Measurements from ENCODE around the gene CNST. TPM values are rescaled to one million over a fixed set of nuclear protein-coding genes. Genes with fewer than 3 reads are reported as not detected.

CNST gene, protein sequence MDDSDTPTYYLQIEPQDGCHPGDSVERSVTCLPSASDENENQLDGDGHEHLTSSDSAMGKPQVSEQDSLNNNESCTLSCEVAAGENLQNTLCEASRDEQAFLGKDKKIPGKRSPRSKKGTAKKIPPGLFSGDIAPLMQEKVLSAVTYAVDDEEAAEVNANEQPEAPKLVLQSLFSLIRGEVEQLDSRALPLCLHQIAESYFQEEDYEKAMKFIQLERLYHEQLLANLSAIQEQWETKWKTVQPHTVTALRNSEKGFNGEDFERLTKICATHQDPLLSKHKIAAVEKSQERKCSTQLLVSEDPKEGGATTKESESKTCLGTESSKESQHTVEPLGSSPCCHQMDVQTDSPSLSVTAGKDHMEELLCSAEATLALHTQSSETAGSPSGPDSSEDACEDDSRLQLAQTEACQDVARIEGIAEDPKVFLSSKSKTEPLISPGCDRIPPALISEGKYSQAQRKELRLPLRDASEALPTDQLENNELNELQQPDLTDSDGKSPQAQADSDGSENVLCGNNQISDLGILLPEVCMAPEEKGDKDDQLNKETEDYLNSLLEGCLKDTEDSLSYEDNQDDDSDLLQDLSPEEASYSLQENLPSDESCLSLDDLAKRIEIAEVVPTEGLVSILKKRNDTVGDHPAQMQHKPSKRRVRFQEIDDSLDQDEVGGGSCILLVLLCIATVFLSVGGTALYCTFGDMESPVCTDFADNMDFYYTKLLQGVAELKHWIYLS
- 18.4 TPM for total RNA-seq
- long read RNA-seq, partial matches to known transcripts: 0 of 2 reads
- long read RNA-seq, other reads (novel, unspliced or antisense): 2 of 2 reads

DNA sequence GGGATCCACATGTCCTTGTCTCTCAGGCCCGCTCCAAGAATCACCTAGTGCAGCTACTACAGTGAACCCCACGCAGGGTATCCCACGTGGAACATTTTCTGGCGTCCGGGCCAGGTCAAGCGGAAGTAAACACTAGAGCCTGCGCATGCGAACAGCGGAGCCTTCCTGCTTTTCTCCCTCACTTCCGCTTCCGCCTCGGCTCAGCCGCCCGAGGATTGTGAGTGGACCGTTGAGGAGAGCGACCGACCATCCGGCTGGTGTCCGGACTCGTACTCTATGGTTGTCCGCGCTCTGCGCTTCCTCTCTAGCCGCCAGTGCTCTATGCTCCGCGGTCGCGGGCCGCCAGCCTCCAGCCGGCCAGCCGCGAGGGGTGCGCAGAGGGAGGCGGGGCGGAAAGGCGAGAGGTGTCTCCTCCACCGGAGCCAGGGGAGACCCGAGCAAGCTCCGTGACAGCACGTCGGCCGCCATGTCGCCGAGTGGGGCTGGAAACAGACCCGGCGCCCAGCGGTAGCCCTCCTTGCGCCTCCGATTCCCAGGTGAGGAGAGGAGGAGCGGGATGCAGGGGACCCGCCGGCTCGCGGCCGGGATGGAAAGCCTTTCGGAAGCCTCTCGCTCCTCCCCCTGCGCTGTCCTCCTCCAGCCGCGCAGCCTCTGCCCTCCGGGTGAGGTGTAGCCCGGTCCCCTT, at the start of gene CNST, which contains the start of gene TFB2M:
Gene CNST (plus strand): TSS at position 329 of the 685 bp plus-strand sequence. CDS start 25,107 bp downstream, outside the sequence.
Gene TFB2M (minus strand): TSS at position 134 of the 685 bp plus-strand sequence. CDS start 123 bp downstream, at position 11.
- peak; percentile 99 for ATAC-seq
- peak; percentile 98 for DNase-seq (ENCODE audit: missing footprints)
- intact Hi-C loops (cut with DNase I): loop anchor here (2.0 kb wide), 4 partner anchors 31 to 133 kb away; no protein-coding TSS in a partner anchor

DNA sequence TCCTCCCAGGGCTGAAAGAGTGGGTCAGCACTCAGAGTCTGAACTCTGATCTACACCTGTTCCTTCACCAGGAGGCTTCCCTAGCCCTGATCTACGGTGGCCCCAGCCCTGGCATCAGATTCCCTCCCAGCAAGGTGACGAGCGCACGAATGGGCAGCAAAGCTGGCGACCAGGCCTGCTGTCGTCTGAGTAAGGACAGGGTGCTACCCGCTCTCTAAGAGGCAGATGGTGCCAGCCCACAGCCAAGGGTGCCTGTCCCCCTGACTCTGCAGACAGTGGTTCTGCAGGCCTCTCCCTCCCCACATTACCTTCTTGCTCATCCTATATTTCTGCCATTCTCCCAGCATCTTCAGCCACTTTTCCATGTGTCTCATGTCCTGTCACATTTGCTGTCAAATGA, 48.9 kb upstream of the CNST start:
- ATAC-seq: no peak
- no peak for DNase-seq (ENCODE audit: missing footprints)
- intact Hi-C loops (cut with DNase I): no loop called here

DNA sequence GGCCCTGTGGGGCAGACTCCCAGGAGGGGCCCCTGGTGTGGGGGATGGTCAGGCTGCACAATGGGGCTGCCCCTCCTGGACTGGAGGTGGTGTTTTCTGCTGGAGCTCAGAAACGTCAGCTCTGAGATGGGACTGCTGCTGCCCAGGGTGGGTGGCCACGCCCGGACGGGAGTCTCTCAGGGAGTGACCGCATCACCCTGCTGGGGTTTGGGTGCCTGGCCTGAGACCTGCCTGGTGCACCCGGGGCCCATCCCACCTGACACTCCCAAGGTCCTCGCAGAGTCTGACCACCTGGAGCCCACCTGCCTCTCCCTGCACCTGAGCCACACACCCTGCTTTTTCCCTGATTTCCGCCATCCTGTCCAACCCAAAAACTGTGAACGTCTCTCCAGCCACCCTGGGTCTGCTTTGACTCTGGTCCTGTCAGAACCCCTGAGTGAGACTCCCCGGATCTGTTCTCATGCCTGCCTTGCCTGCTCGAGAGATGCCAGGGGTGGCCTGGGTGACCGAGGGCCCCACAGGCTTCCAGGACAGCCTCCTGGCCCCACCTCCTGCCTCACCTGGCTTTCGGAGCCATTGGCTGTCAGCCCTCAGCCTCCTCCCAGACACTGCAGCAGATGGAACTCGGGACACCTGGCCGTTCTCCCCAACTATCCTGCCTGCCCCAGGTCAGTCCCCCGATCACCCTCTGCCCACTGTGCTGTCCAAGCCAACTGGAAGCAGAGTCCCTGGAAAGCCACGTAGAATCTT, 47.6 kb upstream of the CNST start:
- ATAC-seq: no peak
- intact Hi-C loops (cut with DNase I): no loop called here
- DNase-seq (ENCODE audit: missing footprints): no peak

DNA sequence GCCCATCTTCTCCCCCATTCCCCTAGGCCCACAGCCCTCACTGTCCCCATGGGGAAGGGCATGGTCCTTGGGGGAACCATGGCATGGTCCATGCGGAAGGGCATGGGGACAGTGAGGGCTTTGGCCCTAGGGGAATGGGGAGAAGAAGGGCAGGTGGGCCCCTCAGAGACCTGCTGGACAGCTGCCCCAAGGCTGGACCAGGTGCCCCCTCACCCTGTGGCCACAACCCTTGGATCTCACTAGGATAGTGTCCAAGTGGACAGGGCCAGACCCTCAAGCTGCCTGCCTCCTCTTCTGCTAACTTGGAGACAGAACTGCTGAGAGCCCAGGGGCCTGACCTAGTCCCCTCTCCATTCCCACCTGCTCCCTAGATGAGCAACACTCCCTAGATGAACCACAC, 46.7 kb upstream of the CNST start:
- intact Hi-C loops (cut with DNase I): no loop called here
- DNase-seq (ENCODE audit: missing footprints): no peak
- no peak for ATAC-seq

DNA sequence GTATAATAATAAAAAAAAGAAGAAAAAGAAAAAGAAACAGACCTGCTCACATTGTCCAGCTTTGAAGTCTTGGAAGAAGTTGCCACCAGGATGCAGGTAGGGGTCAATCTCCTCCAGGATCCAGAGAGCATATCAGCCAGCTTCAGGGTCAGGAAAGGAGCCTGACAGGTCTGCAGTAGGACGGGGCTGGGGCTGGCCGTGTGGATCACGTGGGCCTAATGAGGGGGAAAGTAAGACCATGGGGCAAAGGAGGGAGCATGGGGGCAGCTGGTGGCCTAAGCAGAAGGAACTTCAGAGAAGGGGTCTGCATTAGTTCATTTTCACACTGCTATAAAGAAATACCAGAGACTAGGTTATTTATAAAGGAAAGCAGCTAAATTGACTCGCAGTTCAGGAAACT, 39.9 kb upstream of the CNST start:
- intact Hi-C loops (cut with DNase I): no loop called here
- no peak for DNase-seq (ENCODE audit: missing footprints)
- no peak for ATAC-seq

DNA sequence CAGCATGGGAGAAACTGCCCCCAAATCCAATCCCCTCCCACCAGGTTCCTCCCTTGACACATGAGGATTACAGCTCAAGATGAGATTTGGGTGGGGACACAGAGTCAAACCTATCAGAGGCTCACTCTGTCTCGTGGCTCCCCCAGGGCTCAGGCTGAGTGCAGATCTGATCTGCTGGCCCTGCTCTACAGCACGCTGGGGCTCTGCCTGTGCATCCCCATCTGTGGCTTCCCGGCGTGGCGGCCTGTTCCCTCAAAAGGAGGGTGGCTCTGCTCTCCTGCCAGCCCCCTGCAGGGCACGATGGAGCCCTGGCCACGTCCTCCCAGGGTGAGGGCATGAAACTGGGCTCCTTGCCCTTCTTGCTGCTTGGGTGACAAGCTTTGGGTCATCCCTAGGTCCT, 39.3 kb upstream of the CNST start:
- ATAC-seq (no peak), DNase-seq (ENCODE audit: missing footprints) (no peak)
- intact Hi-C loops (cut with DNase I): no loop called here

DNA sequence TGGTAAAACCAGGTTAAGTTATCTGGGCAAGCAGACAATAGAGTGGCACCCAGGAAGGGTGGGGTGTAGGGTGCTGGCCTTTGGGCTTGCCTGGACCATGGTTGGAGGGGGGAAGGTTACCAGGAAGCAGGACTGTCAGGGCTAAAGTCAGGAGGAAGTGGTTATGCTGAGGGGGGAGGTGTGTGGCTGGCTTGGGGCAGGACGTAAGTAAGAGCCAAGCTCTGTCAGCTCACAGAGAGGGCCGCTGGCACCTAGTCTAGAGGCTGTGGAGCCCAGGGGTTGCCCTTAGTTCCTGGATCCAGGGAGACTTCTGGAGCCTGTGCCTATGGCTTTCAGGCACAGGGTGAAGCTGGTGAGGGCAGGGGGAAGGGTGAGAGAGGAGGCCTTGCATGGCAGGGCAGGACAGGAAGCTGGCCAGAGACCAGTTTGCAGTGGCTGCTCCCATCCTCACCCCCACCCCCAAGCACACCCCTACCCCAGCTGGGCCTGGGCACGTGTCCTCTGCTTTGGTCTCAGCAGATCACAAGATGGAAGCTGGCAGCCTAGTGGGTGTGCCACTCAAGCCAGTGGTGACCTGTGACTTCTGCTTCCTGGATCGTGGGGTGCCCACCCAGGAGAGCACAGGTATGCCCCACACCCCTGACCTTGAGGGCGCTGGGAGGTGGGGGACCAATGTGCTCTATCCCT, 38.7 kb upstream of the CNST start:
- intact Hi-C loops (cut with DNase I): no loop called here
- ATAC-seq: peak; percentile 23
- no peak for DNase-seq (ENCODE audit: missing footprints)

DNA sequence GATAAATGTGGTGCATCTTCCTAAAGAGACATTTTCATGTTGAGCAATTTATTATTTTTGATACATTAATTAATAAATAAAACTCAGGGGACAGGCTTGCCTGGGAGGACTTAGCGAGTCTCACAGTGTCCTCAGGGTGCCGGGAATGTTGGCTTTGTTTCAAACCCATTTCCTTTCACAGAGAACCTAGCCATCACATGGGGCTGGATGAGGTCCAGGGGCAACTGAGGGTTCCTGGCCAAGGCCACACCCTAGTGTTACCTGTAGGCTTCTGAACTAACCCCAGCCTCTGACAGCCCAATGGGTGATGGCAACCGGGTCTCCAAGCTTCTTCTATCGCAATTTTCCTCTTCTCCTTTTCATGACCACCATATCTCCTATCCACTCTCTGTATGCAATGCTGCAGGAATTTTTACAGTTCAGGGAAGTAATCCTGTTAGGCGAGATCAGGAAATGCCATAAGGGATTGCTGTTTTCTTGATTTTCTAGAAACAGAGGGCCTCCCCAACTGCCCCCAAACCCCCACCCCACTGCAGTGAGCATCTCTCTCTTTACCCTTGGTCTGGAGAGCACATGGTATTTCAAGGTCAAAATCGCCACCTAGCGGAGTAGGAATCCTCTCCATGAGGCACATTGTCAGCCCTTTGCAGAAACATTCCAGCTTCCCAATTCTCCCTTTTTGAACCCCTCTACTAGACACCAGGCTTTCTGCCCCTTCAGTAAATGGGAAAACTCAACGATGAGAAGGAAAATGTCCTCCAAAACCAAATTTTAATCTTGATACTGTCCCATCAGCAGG, 37.1 kb upstream of the CNST start:
- no peak for ATAC-seq
- DNase-seq (ENCODE audit: missing footprints): no peak
- intact Hi-C loops (cut with DNase I): no loop called here

DNA sequence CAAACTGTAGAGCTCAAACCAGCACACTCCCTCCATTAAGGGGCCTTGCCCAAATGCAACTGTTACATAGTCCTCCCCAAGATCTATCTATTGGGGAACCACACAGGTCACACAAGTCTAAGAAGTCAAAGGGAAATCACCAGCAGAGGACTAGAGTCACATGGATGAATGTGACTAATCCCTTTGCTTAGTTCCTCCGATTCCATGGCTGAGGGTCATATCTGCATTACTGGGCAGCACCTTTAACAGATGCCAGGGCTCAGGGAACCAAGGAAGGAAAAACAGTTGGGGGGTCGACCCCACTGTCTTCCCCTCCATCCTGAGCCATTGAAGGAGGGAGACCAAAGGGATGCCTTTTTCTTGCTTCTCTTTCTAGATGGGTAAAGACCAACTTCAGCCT, 35.8 kb upstream of the CNST start:
- intact Hi-C loops (cut with DNase I): no loop called here
- DNase-seq (ENCODE audit: missing footprints): no peak
- ATAC-seq: no peak

DNA sequence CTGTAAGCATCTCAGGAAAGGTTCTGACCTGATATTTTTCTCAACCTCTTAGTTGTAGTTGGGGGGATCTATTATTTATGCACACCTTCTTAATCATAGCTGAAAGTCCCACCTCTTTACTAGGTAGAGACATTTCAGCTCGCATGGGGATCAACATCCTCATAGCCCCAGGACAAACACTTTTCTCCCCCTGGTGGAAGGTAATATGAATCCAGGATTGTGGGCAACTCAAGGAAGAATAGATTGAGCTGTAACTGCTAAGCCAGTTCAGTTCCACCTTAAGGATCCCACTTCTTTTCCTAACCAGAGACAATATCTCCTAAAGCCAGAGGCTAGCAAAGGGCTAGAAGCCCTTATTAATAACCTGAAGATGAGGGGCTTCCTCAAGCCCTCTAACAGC, 33.7 kb upstream of the CNST start:
- ATAC-seq: no peak
- DNase-seq (ENCODE audit: missing footprints): no peak

DNA sequence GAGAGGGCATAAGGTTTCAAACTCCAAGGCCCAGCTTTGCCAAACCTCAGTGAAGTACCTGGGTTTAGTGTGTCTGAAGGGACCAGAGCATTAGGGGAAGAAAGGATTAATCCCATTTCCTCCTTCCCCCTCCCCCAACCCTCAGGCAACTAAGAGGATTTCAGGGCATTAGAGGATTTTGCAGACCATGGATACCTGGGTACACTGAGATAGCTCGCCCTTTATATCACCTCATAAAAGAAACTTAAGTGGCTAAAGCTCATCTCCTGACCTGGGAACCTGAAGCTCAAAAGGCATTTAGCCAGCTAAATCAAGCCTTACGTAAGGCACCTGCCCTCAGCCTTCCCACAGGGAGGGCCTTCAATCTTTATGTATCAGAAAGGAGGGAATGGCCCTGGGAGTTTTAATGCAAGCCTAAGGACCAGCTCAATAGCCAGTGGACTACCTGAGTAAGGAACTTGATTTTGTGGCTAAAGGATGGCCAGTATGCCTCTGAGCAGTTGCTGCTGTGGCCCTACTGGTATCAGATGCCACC, 32.8 kb upstream of the CNST start:
- ATAC-seq (no peak), DNase-seq (ENCODE audit: missing footprints) (no peak)
- intact Hi-C loops (cut with DNase I): no loop called here

More for the DNA sequence above, 33.7 kb upstream of the CNST start:
- intact Hi-C loops (cut with DNase I): no loop called here

DNA sequence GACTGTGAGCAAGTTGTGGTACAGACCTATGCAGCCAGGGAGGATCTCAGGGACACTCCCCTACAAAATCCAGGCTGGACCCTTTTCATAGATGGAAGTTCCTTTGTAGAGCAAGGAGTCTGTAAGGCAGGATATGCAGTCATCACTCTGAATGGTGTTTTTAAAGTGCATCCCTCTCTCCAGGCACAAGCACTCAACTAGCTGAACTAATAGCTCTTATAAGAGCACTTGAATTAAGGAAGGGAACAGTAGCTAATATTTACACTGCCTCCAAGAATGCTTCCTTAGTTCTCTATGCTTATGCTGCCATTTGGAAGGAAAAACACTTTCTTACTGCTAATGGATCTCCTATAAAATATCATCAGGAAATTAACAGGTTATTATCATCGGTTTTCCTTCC, 32.1 kb upstream of the CNST start:
- ATAC-seq (no peak), DNase-seq (ENCODE audit: missing footprints) (no peak)
- intact Hi-C loops (cut with DNase I): no loop called here

DNA sequence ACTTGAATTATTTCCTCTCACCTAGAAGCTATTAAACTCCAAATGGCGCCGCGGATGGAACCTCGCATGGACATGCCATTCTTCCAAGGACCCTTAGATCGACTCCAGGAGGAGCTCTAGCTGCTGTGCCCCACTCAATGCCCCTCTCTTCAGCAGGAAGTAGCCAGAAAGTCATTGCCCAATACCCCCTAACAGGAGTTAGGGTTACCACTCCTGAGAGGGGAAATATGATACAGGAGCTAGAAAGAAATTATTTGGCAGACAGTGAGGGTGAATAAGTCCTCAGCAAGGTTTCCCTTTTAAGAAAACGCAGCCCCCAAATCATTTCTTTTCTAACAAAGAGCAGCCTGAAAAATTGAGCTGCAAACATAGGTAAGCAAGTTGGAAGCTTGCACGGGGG, 28.8 kb upstream of the CNST start:
- intact Hi-C loops (cut with DNase I): no loop called here
- no peak for ATAC-seq
- no peak for DNase-seq (ENCODE audit: missing footprints)

DNA sequence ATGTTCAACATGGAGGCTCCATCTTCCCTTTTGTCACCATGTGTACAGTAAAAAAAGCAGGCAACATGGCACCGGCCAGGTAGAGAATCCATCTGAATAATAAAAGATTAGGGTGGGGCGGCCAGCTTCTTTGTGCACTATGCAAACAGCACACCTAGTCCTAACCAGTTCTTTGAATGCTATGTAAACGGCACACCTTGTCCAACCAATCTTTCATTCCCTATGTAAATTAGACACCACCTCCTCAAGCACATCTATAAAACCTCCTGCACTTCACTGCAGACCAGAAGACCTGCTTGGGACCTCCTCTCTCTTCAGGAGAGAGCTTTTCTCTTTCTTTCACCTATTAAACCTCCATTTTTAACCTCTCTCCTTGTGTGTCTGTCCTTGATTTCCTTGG, 28.4 kb upstream of the CNST start:
- no peak for DNase-seq (ENCODE audit: missing footprints)
- no peak for ATAC-seq
- intact Hi-C loops (cut with DNase I): no loop called here

DNA sequence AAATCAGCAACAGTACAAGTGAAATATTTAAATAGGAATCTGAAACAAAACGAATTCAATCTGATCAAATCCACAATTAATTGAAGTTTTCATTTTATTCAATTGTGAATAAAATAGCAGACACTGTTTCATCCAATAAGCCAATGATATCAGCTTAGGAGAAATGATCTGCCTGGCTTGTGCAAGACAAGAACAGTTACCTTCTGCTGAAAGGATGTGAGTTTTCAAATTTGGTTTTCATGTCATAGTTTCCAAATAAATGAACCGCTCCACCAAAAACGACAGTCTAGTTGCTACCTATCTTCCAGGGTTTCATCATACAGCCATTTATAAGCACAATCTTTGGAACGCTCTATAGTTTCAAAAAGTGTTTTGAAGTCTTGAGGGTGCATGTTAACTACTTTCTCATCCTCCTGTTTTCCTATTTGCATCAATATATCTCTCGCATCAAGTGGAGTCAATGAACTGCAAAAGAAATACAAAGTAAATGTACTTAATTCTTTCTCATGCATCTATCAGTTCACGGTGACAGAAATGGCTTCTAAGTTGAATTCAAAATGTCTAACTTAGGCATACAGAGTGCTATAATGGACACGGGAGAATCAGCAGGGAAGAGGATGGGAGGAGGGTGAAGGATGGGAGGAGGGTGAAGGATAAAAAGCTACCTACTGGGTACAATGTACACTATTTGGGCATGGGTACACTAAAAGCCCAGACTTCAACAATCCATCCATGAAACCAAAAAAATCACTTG, 25.3 kb upstream of the CNST start:
- ATAC-seq (no peak), DNase-seq (ENCODE audit: missing footprints) (no peak)
- intact Hi-C loops (cut with DNase I): no loop called here

DNA sequence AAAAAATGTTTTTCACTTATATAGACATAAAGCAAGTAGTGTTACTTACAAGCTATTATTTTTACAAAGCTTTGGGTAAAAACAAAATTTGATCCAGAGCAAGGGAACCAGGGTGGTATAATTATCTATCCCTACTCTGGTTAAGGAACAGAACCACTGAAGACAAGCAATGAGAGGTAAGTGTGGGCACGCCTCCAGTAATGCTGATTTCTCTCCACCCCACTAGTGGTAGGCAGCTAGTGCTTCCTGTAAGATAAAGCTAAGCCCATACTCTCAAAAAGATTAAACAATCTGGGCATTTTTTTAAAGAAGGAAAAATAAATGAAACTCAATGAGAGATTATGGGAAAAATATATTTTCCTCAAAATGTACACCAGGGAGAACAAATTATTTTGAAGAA, 22.3 kb upstream of the CNST start:
- ATAC-seq: no peak
- intact Hi-C loops (cut with DNase I): no loop called here
- DNase-seq (ENCODE audit: missing footprints): no peak

DNA sequence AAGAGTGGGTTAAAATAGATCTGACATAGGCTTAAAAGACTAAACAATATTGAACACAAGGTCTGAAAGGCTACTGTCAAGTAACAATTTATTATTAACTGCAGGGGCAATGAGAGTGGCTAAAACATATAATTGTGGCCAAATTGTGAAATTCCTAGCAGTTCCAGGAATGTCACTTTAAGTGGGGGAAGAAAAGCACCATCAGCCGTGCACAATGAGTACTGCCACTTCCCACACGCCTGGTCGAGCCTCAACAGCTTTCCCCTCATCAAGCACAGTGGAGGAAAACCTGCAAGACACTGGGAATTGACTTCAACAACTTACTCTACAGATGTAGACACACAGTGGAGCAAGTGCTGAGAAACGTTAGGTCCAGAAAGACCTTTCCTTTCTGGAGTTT, 16.6 kb upstream of the CNST start:
- intact Hi-C loops (cut with DNase I): no loop called here
- ATAC-seq (no peak), DNase-seq (ENCODE audit: missing footprints) (no peak)

Measured in Right ventricle myocardium inferior (tissue), 1 donor.